A673 (cell line): Measurements from ENCODE around the gene GON4L. TPM values are rescaled to one million over a fixed set of nuclear protein-coding genes. Genes with fewer than 3 reads are reported as not detected.

ENCODE experiments used
- BruUV-seq: library from RNA; stranded (reverse); fragments of 400-500 nt; replicated peaks from 2 replicates; lab custom pipeline; 2021; lab: Mats Ljungman, UMichigan
- CTCF ChIA-PET: fragments of 300-600 bp; sonication (Branson Sonifier 250); formaldehyde crosslinking; loops from one replicate; lab custom pipeline; 2022; ENCODE audit warnings: antibody characterized with exemption; lab: Charles Lee
- POLR2A ChIA-PET: fragments of 300-600 bp; sonication (Branson Sonifier 250); formaldehyde crosslinking; loops from one replicate; lab custom pipeline; 2022; ENCODE audit warnings: antibody characterized with exemption; ENCODE audit not compliant: low non-redundant PET; lab: Charles Lee
- DNase-seq: peaks from one replicate; pipeline ENCODE4 v3.0.0-alpha.2; 2015; ENCODE audit warnings: low spot score
- H3K27ac ChIP-seq: fragments of 200-600 bp; sonication (generic); 2 replicates; pipeline ENCODE4 v1.5.1; 2016; ENCODE audit warnings: mixed run types, low read depth, mild to moderate bottlenecking, mixed read lengths, antibody characterized with exemption, low read length; ENCODE audit not compliant: poor library complexity, severe bottlenecking
- H3K27me3 ChIP-seq: fragments of 200-600 bp; sonication (generic); replicated peaks from 2 replicates; pipeline ENCODE4 v1.6.1; 2017; ENCODE audit warnings: mixed run types, low read depth, mild to moderate bottlenecking, mixed read lengths, antibody characterized with exemption, low read length; ENCODE audit not compliant: insufficient read depth, poor library complexity
- H3K36me3 ChIP-seq: fragments of 200-600 bp; sonication (generic); 2 replicates; pipeline ENCODE4 v1.6.1; 2016; ENCODE audit warnings: mixed run types, mild to moderate bottlenecking, mixed read lengths, antibody characterized with exemption, low read length; ENCODE audit not compliant: insufficient read depth, poor library complexity, severe bottlenecking
- H3K4me1 ChIP-seq: fragments of 200-600 bp; sonication (generic); 2 replicates; pipeline ENCODE4 v1.6.1; 2017; ENCODE audit warnings: mixed run types, mild to moderate bottlenecking, mixed read lengths, antibody characterized with exemption, low read length; ENCODE audit not compliant: insufficient read depth, poor library complexity, severe bottlenecking
- H3K4me3 ChIP-seq: fragments of 200-600 bp; sonication (generic); 2 replicates; pipeline ENCODE4 v1.5.1; 2016; ENCODE audit warnings: low read depth, mixed run types, mild to moderate bottlenecking, mixed read lengths, low read length; ENCODE audit not compliant: poor library complexity, severe bottlenecking
- H3K9me3 ChIP-seq: fragments of 200-600 bp; sonication (generic); 2 replicates; pipeline ENCODE4 v1.6.1; 2016; ENCODE audit warnings: mixed run types, low read depth, mild to moderate bottlenecking, mixed read lengths, antibody characterized with exemption, low read length; ENCODE audit not compliant: poor library complexity, severe bottlenecking
- CTCF ChIP-seq: fragments of 300-800, 200-600 bp; sonication (generic); conservative IDR thresholded peaks from 2 replicates; pipeline ENCODE4 v1.5.1; 2017; ENCODE audit warnings: low read depth, mild to moderate bottlenecking, antibody characterized with exemption, low read length, moderate library complexity, mixed read lengths
- EZH2 ChIP-seq: fragments of 200-600 bp; sonication (generic); IDR thresholded peaks from 2 replicates; pipeline ENCODE4 v1.6.1; 2017; ENCODE audit warnings: borderline replicate concordance, low read depth, mild to moderate bottlenecking, mixed read lengths, antibody characterized with exemption, low read length; ENCODE audit not compliant: poor library complexity, severe bottlenecking
- intact Hi-C: fragments of 100-400 bp; cut with micrococcal nuclease; formaldehyde crosslinking; loops from one replicate; pipeline ENCODE4 v1.10.0; 2022; ENCODE audit not compliant: unreplicated experiment
- total RNA-seq: library from RNA; stranded (reverse); gene quantifications from 2 replicates; pipeline ENCODE4 v1.2.3, GENCODE V29; 2021

GON4L gene
- total RNA-seq, 1 experiment from 2014 or later = 55.7 TPM

GRCh38 chr1:155872527-155872926, 15.5 kb upstream of the GON4L start:
- H3K36me3 ChIP-seq = no peaks in the 10 kb centered on the region
- TF ChIP-seq CTCF = no peak
- TF ChIP-seq EZH2 = no peak
- POLR2A ChIA-PET = interaction anchor here (0.6 kb wide), 1 partner anchor 52 kb away, joined by 3 read pairs; no protein-coding TSS in a partner anchor
- H3K9me3 ChIP-seq = no peaks in the 10 kb centered on the region
- no peak overlapping the region for H3K27ac ChIP-seq
- intact Hi-C loops = no loop called here
- H3K4me1 ChIP-seq = peaks cover 15% of the 10 kb centered on the region
- no TSS peak for BruUV-seq
- DNase-seq = no peak
- no peaks in the 10 kb centered on the region for H3K27me3 ChIP-seq
- no peak overlapping the region for H3K4me3 ChIP-seq
- CTCF ChIA-PET = no interaction called here

GRCh38 chr1:155871390-155871789, 14.4 kb upstream of the GON4L start:
- BruUV-seq = no TSS peak
- Histone ChIP-seq H3K27ac (no peak overlapping the region), H3K27me3 (no peaks in the 10 kb centered on the region), H3K36me3 (no peaks in the 10 kb centered on the region), H3K4me1 (peaks cover 15% of the 10 kb centered on the region), H3K4me3 (no peak overlapping the region), H3K9me3 (no peaks in the 10 kb centered on the region)
- CTCF ChIA-PET = no interaction called here
- intact Hi-C loops = no loop called here
- POLR2A ChIA-PET = interaction anchor here (0.5 kb wide), 1 partner anchor 103 kb away, joined by 4 read pairs; no protein-coding TSS in a partner anchor
- peak; percentile 54 for DNase-seq
- TF ChIP-seq CTCF = no peak
- TF ChIP-seq EZH2 = no peak

- Histone ChIP-seq H3K4me1 (peaks cover 8% of the 10 kb centered on the region), H3K4me3 (no peak overlapping the region), H3K27me3 (no peaks in the 10 kb centered on the region), H3K9me3 (no peaks in the 10 kb centered on the region), H3K36me3 (no peaks in the 10 kb centered on the region), H3K27ac (no peak overlapping the region)
- intact Hi-C loops = no loop called here
- TF ChIP-seq EZH2 (no peak), CTCF (no peak)
- ChIA-PET CTCF (no interaction called here), POLR2A (no interaction called here)
- DNase-seq = no peak
- BruUV-seq = no TSS peak
Measured at GRCh38 chr1:155867766-155868165, 10.8 kb upstream of the GON4L start.
